HG02588 (cell line): ENCODE results near the gene PSMB7.

Experiments
- ATAC-seq: cut with Tn5 transposase; IDR thresholded peaks from one replicate; pipeline ENCODE4 v1.9.1; 2021; ENCODE audit warnings: mild to moderate bottlenecking, moderate library complexity; ENCODE audit not compliant: unreplicated experiment

PSMB7 gene

DNA sequence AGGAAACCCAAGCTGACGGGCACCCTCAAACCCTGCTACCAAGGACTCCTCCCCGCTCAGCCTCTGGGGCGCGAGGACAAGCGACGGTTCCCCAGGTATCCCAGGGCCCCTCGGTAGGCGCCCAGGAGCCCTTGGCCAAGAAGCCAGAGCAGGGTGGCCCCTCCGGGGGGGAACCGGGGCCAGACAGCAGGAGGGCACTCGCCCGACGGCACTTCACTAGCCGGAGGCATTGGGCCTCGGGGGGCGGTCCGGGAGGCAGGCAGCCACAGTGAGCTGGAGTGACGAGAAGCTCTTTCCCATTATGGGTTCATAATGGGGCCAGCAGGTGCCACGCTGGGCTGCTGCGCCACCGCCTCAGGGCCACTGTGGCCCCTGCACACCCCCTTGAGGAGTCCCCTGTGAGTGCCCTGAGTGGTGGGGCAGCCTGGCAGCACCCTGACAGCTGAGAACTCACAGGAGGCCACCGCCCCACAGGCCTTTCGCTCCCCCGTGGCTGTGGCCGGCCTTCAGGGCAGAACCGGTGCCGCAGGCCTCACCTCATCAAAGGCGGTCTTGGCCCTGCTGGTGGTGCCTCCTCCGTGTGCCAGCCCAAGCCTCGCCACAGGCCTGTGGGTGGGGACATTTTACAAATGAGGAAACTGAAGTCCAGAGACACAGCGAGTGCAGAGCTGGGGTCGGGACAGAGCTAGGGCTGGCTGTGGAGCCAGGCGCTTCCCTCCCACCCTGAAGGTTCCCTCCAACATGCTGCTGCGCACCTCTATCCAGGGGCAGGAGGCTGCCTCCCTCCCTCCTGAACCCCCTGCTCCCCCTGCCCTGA, 68.7 kb downstream of the PSMB7 start:
- no peak for ATAC-seq

DNA sequence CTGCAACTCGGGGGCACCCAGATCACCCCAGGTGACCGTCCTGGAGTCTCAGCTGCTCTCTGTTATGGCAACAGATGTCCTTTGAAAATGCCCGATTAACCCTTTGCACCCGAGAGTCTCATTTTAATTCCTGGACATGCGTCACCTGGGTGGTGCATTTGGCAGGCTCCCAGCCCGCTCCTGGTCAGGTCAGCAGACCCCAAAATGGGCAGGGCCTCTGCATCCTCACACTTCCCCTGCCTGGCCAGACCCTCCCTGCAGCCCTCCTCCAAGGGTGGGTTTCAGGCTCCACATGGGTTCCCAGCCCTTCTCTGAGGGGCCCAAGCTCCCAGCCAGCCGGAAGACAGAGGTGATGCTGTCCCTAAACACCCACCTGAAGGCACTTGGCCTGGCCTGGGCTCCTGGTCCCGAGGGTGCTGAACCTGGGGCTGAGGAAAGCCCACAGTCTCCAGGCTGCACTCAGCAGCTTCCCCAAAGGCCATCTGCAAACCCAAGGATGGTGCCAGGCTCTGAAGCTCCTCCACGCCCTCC, 69.4 kb downstream of the PSMB7 start:
- ATAC-seq = no peak

DNA sequence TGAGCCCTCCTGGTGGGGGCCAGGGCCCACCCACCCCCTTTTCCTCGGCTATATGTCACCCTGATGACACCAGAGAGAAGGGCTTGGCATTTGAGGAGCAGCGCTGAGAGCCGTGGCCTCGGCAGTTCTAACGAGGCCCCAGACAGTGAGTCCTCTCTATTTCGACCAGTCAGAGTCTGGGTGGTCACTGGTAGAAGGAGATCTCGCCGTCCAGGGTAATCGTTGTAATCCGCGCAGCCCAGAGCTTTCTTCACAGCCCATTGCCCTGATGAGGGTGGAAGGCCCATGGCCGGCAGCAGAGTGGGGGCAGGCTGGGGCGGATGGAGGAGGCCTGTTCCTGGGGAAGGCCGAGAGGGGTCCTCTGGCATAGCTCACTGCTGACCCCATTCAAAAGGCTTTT, 70.2 kb downstream of the PSMB7 start:
- no peak for ATAC-seq

DNA sequence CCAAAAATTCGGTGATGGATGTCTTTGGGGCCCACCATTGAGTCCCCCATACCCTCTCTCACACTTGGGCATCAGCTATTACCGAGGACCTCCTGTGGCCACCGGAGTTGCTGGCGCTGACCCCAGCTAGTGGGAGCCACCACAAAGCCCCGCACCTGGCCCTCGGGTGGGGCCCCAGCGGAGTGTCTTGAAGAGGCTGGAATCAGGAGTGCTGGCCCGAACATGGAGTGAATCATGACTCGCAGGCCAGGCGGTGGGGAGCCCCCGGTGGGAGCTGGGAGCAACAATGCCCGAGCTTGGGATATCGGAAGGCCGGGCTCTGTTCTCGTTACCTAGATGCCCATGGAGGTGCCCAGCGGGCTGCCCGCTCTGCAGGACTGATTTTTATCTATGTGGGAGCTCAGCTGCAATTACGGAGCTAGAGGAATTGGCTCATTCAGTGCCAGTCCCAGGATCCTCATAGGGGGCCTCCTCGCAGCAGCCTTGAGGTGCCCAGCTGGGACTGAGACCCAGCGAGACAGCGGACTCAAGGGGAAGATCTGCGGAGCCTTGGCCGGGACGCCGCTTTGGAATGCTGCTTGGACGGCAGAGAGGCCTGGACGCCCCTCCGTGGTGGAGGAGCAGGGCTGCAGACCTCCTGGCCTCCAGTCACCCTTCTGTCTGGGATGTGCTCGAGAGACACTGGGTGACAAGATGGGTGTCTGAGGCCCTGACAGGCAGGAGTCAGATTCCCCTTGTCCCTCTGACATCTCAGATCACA, 70.8 kb downstream of the PSMB7 start:
- ATAC-seq = no peak

DNA sequence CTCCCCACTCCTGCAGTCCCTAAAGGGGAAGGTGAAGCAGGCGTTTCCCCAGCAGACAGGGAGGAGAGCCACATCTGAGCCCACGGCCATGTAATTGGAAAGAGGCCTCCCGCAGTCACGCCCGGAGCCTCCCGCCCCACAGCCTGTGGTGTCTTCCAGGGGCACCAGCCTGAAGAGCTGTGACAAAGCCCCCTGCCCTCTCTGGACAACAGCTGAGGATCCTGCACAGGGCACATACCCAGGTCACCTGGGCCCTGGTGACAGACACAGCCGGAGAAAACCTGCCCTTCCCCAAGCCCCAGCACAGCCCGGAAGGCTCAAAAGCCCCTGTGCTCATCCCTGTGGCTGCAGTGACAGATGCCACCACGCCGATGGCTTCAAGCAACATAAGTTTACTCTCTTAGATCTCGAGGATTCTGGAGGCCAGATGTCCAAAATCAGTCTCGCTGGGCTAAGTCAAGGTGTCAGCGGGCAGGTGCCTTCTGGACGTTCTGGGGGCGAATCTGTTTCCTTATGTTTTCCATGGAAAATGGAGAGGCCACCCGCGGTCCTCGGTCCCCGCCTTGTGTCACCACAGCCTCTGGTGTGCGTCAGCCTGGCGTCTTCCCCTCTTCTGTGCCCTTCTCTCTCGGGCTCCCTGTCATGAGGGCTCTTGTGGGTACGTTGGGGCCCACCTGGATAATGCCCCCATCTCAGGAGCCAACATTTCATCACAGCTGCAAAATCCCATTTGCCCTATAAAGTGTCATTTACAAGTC, 71.5 kb downstream of the PSMB7 start:
- no peak for ATAC-seq

DNA sequence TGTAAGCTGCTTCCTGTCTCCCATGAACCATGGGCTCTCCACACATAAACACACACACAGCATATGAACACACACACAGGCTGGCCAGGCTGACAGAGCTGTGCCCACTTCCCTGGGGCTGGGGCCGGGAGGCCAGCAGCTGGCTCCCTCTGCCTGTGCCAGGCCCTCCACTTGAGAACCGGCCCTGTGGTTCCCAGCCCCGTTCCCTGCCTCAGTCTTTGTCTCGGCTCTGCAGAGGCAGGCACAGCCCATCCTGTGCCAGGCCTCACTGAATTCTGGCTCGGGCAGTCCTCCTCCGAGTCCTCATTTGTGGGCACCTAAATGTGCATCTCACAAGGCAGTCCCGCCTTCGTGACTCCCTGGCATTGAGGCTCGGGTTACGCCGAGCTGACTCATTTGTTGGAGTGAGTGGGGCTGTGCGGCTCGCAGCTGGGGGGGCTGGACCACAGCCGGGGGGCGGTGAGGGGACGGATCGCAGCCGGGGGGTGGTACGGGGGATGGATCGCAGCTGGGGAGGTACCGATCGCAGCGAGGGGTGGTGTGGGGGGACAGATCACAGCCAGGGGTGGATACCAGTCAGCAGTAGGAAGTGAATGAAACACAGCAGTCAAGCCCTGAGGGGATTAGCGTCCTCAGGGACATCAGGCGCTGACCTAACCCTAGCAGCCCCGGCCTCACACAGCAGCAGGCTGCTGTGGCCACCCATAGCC, 72.3 kb downstream of the PSMB7 start:
- no peak for ATAC-seq

DNA sequence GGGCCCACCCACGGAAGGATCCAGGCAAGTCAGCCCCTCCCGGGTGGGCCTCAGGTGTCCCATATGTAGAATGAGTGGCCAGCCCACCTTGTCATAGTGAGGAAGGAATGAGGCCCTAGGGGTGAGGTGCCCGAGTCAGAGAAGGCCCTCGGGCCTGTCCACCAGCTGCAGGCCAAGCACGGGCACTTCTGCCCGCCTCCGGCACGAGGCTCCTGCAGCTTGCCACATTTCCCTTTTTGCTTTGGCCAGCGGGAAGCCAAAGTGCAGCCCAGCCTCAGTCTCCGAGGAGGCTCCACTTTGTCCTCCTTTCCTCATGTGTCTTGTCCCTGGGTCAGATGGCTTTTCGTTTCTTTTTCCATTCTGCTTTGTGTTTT, 72.9 kb downstream of the PSMB7 start:
- ATAC-seq = no peak

DNA sequence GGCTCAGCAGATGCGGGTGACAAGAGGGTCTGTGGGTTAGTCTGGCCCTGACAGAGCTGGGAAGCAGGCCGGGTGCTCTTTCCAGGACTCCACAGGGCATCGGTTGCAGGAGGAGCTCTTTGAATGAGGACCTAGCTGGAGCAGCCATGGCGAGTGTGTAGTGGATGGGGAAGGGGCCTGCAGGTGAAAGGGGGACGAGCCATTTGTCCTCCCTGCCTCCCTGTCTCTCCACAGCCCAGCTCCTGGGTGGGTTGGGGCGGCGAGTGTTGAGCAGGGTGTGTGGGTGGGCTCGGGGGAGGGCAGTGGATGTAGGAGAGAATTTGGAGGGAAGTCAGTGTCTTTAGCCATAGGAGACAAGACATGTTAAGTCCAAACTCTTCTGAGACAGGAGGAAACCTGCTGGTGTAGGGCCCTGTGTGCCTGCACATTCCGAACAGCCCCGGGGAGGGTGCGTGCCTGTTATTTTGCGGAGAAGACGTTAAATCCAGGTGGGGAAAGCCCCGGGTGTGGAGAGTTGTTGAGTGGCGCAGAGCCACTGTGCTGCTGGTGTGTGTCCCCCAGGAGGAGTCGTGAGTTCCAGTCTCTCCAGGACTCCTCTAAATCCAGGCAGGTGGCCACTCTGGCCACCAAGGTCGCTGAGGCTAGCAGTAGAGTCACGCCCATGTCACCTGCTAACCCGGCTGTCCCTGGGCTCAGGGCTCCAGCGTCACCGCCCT, 73.6 kb downstream of the PSMB7 start:
- no peak for ATAC-seq

DNA sequence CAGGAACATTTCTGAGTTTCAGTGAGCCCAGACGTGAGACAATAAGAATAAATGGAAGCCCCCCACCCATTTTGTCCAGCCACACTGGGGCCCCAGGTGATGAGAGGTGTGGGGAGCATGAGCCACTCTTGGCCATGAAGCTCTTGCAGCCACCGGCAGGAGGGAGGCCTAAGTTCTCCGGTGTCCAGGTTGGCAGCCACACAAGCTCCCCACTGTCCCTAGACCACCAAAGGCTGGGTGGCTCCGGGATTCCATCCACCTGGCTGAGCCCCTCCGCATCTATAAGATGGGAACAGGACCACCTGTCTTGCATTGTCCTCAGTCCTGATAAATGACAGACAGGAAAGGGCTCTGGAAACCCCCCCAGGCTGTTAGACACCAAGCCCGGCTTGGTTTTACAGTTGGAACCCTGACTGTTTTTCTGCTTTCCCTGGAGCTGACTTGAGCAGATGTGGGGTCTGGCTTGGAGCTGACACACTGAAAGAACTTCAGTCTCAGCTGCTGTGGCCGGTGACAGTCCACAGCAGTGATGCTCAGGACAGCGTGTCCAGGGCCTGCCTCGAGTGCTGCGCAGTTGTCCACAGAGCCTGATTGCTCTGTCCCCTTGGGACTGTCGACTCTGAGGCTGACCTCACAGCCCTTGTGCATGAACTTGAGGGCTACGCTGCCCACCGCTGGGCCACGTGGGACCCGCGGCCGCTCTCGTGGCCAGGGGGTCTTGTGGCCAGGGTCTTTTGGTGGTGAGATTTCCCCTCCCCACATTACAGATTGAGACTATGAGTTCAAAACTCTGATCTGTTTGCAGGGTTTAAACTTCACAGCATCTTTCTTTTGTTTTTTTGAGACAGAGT, 74.8 kb downstream of the PSMB7 start:
- no peak for ATAC-seq

DNA sequence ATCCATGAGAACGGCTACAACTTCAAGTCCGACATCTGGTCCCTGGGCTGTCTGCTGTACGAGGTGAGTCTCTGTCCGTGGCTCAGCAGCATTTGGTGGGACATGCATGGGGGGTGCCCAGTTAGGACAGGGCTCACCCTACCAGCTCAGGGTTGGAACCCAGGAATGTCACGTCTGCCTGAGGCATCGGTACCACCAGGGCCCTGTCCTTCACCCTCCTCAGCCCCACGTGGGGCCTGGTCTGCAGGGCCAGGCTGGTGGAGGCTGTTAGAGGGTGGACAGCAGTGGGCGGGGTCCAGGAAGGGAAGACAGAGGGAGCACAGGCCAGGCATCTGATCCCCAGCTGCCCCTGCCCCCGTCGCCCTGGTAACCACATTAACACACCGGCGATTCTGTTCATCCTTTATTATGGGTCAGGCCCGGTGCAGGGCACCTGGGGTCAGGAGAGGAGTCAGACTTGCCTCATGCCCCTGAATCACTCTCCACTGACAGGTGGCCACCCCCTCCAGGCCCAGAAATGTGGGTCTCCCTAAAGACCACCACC, 75.6 kb downstream of the PSMB7 start:
- no peak for ATAC-seq

DNA sequence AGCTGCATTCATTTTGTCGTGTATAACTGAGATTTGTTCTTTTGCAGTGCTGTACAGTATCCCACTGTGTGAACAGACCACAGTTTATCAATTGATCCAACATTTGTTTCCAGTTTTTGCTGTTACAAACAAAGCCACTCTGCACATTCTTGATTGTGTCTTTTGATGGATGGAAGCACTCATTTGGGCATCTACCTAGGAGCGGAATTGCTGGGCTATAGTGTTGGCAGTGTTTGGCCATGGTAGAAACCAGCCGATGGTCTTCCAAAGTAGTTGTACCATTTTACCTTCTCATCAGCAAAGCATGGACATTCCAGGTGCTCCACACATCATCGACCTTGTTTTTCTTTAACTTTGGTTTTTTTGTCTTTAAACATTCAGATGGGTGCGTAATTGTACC, 77.7 kb downstream of the PSMB7 start:
- no peak for ATAC-seq

DNA sequence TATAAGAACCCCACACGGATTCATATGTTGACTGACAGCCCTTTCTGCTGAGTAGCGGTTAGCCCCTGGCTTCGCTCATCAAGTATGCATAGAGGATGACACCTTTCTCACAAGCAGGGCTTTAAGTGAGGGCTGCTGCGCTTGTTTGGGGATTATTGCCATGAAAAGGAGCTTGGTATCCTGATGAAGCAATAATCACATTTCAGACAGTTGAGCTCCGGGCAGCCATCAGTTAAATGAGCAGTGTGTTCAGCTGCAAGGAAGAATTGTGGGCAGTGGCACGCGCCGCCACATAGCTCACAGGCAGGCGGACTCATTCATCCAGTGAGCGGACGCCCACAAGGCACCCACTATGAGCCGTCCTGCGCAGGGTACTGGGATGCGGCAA, 79.9 kb downstream of the PSMB7 start:
- ATAC-seq = no peak

DNA sequence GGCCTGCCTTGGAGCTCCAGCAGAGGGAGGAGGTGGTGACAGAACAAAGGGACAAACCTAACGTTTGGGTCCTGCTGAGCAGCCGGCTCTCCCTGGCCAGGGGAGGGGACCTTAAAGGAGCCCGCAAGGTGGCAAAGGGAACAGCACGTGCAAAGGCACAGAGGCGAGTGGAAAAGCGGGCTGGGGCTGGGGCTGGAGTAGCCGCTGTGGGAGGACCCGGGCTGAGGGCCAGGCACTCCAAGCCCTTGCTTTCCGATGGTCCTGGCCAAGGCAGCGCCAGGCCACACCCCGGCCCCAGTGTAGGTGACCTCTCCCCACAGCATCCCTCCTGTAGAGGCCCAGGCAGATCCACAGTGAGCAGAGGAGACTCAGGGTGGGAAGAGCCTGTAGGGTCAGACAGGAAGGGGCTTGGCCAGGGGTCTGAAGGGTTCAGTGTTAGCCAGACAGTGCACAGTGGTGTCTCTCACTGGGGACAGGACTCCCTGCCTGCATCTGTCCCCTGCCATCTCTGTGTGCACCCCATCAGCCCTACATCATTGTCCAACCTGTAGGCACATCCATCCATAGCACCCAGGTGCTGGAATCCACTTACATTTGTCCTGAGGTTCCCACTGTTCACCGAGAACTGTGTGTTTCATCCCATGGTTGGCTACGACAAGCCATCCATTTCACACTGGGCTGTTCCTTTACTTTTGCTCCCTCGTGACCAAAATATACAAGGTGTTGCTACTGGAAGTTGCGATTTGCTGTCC, 80.5 kb downstream of the PSMB7 start:
- ATAC-seq = no peak

DNA sequence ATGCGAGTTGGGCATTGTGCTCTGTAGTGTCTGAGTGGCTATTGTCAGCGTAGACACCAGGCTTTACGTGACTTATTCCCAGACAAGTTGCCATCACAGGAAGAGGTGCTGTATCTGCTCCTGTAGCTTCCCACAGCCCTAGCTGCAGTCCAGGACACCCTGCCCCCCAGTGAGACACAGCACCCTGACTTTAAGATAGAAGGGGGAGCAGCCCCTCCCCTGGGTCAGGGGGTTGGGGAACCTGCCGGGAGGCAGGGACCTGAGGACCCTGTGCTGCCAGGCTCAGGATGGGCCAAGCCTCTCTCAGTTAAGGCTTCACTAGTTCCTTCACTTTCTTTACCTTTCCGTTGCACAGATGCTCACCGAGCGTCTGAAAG, 82.1 kb downstream of the PSMB7 start:
- no peak for ATAC-seq

DNA sequence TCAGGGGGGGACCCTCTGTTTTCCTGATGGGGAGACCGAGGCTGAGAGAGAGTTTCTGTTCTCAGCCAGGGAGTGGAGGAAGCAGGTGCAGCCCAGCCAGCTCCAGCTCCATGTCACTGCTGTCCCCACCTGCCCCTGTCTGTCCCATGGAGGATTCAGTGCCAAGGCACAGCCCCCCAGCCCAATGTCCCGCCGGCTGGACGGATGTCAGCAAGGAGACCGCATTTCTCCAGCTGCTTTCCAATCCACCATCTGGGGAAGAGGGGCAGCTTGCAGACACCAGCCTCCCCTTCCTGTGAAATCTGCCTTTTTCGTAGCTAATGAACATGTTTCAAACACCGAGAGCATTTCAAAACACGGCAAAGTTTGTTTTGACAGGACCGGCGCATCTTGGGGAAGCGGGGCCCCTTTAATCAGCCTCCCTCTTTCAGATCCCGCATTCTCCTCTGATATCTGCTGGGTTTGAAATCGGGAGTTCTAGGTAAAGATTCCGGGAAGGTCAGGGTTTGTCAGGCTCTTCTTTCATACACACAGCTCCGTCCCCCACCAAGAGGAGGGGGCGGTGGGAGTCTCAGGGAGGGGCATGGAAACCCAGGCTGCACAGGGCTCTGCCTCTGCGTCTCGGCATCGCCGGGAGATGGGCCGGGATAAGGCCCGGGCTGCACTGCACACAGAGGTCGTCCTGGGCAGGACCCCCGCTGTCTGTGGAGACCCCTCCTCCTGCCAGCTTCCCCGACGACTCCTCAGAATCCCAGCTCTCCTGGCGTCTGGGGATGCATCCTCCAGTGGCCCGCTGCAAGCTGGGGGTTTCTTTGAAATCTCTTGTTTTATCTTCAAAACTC, 82.7 kb downstream of the PSMB7 start:
- no peak for ATAC-seq

DNA sequence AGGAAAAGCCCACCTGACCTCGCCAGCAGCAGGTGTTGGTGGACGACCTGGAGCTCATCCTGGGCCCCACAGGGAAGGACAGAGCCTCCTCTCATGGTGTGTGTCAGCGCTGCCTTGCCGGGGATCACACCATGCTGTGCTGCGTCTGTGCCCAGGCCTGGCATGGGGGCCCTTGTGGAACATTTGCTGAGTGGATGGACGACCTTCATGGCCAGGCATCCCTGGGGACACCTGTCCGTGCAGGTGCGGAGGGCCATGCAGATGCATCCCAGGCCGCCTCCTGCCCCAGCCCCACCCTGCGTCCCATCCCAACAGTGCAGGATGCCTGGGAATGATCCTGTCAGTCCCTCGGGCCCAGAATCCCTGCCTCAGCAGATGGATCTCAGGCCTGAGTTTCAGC, 83.7 kb downstream of the PSMB7 start:
- ATAC-seq = no peak

DNA sequence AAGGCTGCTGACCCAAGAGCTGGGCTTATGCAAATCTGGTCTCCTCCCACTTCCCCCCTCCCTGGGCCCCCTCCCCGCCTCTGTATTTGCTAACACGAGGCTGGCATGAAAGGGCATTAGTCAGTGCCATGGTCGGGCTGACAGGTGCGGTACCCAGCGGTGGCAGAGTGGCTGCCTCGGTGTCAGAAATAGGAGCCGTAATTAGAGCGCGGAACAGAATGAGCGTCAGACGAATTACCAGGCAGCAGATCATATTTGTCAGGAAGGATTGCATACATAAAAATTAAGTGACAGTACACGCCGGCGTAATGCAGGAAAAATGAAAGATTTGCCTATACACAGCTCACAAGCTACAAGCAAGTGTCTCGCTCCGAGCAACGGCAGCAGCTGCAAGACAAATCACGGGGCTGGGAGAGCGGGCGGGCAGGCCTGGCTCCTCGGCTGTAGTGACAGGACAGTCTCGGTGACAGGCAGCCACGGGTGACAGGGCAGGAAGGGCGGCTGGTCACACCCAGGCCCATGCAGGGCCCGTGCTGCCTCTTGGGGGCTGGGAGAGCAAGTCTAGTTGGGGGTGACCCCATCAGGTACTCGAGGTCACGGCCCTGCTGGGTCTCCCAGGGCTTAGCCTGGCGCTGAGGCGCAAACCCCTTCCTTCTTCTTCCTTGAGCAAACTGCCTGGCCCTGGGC, 85.1 kb downstream of the PSMB7 start:
- no peak for ATAC-seq
